Bone marrow (tissue), 2 donors: Measurements from ENCODE around the gene FBXW11.
"Not testable (repeated sequence)": the region's sequence is repeated elsewhere in the genome, so short reads cannot be mapped to it uniquely, and the experiment has no call there.

Source experiments
- DNase-seq, 2 donors: peaks; one replicate each; lab custom pipeline; 2025; lab: John Stamatoyannopoulos, UW

Gene FBXW11

GRCh38 chr5:172006321-172007174 is at the start of gene FBXW11:
TSS of gene FBXW11 (minus strand) at chr5:172006638. CDS start at chr5:172006502, 136 bp downstream.
- peak; percentile 93 to 95 for DNase-seq

DNA sequence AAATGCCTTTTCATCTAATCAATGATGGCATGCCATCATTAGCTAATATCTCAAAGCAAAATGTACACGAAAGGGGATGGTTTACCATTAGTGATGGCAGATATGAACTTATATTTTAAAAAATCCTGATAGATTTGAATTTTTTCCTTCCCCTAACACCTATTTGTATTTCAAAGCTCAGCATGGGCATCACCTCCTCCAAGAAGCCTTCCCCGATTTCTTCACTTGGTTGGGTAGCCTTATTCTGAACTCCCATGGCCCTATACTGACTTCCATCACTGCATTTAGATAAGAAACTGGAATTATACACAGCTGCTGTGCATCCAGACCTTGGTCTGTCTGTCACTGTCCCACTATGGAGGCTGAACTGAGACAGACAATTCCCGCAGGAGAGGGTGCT is 49.6 kb upstream of the FBXW11 start:
- no peak for DNase-seq

DNA sequence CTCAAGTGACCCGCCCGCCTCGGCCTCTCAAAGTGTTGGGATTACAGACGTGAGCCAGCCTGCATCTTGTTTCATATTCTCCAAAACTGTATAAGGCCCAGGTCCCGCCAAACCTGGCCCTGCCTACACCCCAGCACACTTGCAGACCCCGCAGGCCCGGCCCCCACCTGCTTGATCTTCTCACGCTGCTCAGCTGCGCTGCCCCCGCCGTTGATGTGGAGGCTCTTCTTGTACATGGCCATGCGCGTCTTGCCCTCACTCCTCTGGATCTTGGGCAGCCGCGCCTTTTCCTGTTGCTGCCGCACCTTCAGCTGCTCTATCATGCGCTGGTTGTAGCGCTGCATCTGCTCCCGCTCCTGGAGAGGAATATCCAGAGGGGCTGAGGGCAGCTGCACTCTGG is 49.0 kb upstream of the FBXW11 start:
- DNase-seq: no peak

DNA sequence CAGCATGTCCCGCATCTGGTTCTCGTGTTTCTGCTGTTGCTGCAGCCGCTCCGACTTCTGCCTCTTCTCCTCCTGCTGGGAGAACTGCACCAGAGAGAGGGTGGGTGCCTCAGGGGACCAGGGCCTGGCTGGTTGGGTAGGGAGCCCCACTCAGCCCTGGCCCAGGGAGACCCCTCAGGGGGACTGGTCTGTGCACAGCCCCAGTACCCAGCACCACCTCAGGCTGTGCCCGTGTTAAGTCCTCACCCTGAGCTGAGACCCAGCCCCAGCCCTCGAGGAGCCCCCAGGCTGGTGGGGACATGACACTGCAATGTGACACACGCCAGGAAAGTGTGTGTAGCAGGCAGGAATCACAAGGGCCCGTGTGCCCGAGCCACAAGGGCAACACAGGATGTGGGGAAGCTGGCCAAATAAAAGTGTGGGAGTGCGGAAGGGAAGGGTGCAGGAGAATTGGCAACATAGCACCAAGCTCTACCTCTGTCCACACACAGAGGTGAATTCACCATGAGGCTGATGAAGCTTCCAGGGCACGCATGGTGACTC is 48.2 kb upstream of the FBXW11 start:
- no peak for DNase-seq

DNA sequence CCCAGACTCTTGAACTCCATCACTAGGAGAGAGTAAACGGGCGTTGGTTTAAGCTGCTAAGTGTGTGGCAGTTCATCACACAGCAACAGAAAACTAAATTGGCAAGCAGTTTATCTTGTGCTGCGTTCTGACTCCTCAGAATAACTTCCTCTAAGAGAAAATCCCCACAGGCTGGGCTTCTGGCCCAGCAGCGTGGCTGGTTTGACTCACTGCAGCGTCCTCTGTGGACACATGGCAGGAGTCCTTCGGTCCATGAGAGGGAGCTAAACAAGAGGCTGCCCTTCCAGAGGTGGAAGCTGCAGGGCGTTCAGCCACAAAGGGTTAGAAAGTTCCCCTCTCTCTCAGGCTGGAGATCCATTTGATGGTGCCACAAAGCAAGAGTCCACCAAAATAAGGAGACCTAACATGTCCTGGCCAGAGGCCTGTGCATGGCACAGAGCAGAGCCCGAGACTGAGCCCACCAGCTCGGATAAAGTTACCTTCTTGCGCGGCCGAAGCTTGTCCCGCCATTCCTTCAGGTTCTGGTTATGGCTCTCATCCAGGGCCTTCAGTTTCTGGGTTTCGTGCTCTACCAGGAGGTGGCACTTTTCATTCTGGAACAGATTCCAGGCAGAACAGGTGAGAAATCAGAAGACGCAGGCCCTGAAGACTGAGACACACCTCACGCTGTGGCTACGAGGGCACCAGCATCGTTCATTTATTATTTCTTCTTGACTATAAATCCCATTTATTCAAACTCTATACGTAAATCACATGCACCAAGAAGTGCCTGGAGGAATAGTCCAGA is 46.2 kb upstream of the FBXW11 start:
- DNase-seq: no peak

- DNase-seq: no peak
Measured at GRCh38 chr5:172051643-172052339, 45.4 kb upstream of the FBXW11 start.

DNA sequence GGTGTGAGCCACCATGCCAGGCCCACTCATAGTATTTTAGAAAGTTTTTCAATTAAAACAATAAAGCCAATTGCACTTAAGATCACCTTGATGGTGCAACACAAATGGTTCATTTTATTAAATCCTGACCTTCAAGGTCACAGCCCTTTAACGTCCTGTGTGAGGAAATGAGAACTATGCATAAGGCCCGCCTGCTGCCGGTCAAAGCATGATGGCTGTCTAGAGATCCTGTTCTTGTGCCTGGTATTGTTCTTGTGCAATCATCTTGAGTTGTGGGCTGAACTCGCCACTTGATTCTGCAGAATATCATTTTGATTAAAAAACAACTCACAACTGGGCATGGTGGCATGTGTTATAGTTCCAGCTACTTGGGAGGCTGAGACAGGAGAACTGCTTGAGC is 43.6 kb upstream of the FBXW11 start:
- no peak for DNase-seq

DNA sequence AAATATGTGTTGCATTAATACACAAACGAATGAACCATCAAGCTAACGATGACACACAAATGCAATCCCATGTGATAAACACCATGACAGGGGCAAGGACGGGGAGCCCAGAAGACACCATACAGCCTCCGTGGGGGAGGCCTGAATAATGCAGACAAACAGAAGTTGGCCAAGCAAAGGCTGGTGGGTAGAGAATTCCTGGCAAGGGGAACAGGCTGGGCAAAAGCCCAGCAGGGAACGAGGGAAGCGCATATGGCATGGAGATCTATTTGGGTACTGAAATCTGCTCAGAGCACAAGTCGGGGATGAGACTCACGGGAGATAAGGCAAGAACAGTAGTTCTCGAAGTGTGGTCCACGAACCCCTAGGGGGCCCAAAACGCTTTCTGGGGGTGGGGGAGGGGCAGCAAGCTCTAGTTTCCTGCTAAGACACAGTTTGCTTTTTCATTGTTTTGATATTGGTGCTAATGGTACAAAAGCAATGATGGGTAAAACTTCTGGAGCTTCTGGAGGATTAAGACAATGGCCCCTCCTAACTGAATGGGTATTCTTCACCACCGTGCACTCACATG is 42.9 kb upstream of the FBXW11 start:
- DNase-seq: no peak

DNA sequence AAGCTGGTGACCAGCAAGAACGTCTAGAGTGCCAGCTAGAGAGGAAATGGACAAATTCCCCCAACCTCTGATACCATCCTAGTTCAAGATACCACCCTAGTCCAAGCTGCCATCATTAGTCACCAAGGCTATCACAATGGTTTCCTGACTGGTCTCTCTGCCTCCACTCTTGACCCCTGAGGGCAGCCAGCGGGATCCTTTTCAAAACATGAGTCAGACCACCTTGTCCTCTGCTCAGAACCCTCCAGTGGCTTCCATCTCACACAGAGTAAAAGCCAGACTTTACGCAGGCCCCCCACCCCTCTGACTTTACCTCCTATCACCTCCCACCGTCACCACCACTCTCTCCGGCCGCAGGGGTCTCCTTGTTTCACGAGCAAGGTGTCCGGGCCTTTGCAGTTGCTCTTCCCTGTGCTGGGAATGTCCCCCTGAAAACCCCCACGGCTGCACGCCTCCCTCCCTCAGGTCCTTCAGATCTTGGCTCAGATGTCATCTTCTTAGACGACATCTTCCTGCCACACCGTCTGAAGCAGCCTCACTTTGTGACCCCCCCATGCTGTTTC is 42.2 kb upstream of the FBXW11 start:
- DNase-seq: no peak

GRCh38 chr5:172048170-172048422 is 41.7 kb upstream of the FBXW11 start:
- DNase-seq: no peak

DNA sequence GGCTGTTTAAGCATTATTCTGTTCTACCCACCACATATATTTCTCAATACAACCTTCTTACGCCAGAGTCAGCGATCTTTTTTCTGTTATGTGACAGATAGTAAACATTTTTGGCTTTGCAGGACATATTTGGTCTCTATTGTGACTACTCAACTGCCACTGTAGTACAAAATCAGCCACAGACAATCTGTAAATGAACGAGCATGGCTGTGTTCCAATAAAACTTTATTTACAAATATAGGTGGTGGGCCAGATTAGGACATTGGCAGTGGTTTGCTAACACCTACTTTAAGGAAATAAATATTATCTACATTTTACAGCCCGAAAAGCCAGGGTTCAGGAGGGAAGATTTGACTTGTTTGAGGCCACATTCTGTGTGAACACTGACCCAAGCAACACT is 40.2 kb upstream of the FBXW11 start:
- DNase-seq: no peak

GRCh38 chr5:172045315-172045632 is 38.8 kb upstream of the FBXW11 start:
- no peak for DNase-seq

GRCh38 chr5:172044631-172045314 is 38.3 kb upstream of the FBXW11 start:
- DNase-seq: no peak

DNA sequence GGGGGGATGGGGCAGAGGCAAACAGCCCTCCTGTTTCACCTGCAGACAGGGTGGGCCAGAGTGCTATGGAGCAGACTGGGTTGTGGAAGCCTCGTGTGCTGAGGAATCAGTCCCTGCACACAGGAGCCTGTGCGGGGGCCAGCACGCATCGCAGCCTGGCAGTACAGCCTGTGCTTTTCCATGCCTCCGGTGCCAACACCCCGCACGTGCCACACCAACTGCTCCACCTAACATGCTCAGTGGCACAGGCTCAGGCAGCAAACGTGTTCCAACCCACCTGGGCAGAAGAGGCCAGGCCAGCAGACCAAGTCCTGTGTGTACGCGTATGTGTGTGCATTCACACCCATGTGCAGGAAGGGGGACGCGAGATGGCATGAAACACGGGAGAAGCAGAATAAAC is 37.4 kb upstream of the FBXW11 start:
- DNase-seq: no peak

DNA sequence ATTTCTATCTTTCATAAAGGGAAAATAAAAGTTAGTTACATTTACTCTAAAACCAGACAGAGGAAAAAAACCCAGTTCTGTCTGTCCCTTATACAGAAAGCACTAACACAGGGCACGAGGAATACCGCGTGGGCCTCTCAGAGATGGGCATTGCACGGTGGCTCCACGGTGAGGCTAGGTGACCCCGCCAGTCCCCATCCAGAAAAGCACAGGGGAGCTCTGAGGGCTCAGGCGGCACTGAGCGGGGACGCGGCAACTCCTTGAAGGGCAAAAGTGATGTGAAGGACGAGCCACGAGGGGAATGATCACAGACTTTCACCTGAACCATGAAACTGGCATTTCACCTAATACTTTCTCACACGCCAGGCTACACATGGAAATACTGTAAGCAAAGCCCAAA is 35.7 kb upstream of the FBXW11 start:
- no peak for DNase-seq

DNA sequence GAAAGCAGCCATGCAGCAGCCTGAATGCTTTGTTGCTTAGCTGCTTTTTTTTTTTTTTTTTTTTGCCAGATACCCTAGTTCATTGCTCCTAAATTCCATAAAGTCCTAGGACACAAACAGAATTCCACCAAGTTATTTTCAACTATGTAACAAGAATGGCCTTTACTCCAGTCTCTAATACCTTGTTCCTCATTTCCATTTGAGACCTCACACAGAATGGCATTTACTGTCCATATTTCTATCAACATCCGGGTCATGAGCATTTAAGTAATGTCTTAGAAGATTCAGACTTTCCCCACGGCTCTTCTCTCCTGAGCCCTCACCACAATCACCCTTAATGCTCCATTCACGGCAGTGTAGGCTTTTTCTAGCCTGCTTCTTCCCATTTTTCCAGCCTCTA is 31.7 kb upstream of the FBXW11 start:
- no peak for DNase-seq

DNA sequence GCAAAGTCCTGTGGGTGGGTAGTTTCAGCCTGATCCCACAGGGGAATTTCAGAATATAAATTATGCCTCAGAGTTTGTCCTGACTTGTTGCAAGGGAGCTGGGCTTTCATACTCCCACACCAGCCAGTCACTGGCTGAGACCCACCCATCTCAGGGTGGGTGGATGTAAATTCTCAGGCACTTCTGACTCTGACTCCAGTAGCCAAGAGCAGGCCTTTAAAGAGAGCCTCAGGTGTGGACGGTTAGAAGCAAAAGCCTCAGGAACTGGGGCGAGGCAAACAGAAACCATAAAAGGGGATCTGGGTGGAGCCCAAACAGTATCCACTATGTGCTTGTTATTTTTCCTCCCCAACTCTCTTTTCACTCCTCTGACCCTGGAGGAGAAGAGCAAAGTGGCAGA is 28.6 kb upstream of the FBXW11 start:
- no peak for DNase-seq

DNA sequence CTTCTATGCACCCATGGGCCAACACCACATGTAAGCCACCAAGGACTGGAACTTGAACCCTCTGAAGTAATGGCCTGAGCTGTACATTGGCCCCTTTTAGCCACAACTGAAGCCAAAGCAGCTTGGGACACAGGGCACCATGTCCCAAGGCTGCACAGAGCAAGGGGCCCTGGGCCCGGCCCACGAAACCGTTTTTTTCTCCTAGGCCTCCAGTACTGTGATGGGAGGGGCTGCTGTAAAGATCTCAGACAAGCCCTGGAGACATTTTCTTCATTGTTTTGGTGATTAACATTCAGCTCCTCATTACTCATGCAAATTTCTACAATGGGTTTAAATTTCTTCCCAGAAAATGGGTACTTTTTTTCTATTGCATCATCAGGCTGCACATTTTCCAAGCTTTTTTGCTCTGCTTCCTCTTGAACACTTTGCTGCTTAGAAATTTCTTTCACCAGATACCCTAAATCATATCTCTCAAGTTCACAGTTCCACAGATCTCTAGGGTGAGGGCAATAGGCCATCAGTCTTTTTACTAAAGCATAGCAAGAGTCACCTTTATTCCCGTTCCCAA is 25.5 kb upstream of the FBXW11 start:
- no peak for DNase-seq

GRCh38 chr5:172029876-172030275 is 23.4 kb upstream of the FBXW11 start:
- DNase-seq: no peak

GRCh38 chr5:172028167-172028566 is 21.7 kb upstream of the FBXW11 start:
- no peak for DNase-seq

GRCh38 chr5:172020110-172020786 is 13.8 kb upstream of the FBXW11 start:
- not testable (repeated sequence) for DNase-seq
